ENCODE measurements around the gene THAP11. TPM values are rescaled to one million over a fixed set of nuclear protein-coding genes. Genes with fewer than 3 reads are reported as not detected.
"Not testable (repeated sequence)": the region's sequence is repeated elsewhere in the genome, so short reads cannot be mapped to it uniquely, and the experiment has no call there.

Gene THAP11
- total RNA-seq, 6 donors from 2014 or later, result 28.3 to 66.3 (median 34.3) TPM

DNA sequence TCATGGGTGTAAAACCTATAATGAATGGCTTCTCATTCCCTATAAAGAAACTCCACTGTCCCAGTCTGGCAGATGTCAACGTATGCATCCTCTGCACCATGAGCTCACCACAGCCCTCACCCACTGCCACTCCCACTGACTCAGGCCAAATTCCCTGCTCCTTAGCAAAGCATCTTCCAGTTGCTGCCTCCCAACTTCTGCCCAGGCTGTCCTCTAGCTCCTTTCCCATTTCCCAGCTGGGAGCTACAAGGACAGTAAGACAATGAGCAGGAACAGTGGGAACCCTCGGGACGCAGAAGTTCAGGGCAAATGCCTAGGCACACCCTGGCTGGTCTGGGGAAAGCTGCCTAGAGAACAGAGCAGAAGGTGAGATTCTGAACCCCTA is 9.1 kb upstream of the THAP11 start:
- H3K4me3 ChIP-seq, result peak overlapping the region; percentile 79 to 99 (median 88)
- peaks cover 5 to 42% (median 39%) of the 10 kb centered on the region in 4 donors for H3K36me3 ChIP-seq

DNA sequence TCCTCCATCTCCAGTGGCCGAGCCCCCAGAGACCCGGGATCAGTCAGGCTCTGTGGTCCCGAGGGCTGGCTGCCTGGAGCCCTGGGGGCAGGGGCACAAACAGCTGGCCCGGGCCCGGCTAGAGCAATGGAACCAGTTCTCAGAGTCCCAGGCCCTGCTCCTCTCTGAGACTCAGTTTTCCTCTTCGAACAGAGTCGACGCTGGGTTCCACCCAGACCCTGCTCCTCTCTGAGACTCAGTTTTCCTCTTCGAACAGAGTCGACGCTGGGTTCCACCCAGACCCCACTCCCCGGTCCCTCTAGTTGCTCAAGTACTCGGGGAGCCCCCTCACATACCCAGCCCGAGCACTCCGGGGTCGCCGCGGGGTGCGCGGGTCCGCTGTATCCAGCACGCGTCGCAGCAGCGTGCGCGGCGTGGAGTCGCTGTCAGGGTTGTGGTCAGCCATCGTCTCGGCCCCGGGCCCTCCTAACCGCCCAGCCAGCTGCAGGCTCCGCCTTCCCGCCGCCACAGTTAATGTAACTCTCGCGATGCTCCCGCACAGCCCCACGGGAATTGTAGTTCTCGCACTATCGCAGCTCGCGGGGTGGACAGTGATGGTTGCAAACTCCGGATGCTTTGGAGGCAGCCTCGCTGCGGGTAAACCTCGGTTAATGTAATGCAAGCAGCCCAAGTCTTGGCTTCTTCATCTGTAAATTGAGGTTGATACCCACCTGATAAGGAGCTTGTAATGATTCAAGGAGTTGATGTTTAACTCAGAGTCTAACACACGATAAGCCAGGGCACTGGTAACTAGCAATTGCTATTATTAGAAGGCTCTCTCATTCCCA is 8.5 kb upstream of the THAP11 start:
- peaks cover 5 to 36% (median 34%) of the 10 kb centered on the region in 4 donors for H3K36me3 ChIP-seq
- TF ChIP-seq POLR2A (IDR thresholded peaks at IDR 0.05) (peak in 3 of 4 donors; percentile 54 to 77 (median 65)), EP300 (IDR thresholded peaks at IDR 0.05) (no peak), POLR2AphosphoS5 (IDR thresholded peaks at IDR 0.05) (peak; percentile 66 to 81)
- TF ChIP-seq, protein P1, sequence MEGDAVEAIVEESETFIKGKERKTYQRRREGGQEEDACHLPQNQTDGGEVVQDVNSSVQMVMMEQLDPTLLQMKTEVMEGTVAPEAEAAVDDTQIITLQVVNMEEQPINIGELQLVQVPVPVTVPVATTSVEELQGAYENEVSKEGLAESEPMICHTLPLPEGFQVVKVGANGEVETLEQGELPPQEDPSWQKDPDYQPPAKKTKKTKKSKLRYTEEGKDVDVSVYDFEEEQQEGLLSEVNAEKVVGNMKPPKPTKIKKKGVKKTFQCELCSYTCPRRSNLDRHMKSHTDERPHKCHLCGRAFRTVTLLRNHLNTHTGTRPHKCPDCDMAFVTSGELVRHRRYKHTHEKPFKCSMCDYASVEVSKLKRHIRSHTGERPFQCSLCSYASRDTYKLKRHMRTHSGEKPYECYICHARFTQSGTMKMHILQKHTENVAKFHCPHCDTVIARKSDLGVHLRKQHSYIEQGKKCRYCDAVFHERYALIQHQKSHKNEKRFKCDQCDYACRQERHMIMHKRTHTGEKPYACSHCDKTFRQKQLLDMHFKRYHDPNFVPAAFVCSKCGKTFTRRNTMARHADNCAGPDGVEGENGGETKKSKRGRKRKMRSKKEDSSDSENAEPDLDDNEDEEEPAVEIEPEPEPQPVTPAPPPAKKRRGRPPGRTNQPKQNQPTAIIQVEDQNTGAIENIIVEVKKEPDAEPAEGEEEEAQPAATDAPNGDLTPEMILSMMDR (IDR thresholded peaks at IDR 0.05), result peak in 1 of 6 experiments; percentile 35
- H3K27ac ChIP-seq, result peak overlapping the region; percentile 68 to 83 (median 80)
- ATAC-seq (ENCODE audit: low FRiP score in 2 of 2) (peak; percentile 94 to 99), DNase-seq (peak; percentile 94 to 95)
- peaks cover 15 to 20% (median 16%) of the 10 kb centered on the region in 4 donors for H3K4me1 ChIP-seq
- peak overlapping the region; percentile 79 to 99 (median 88) for H3K4me3 ChIP-seq
- no peaks in the 10 kb centered on the region for H3K9me3 ChIP-seq
- 0 to 1% methylated on average over 21 to 49 of the region's 49 CpGs for WGBS, 2 donors
- H3K27me3 ChIP-seq, result no peaks in the 10 kb centered on the region

More for the DNA sequence above, 9.1 kb upstream of the THAP11 start:
- no peaks in the 10 kb centered on the region for H3K27me3 ChIP-seq
- no peaks in the 10 kb centered on the region for H3K9me3 ChIP-seq
- peak; percentile 3 to 71 for ATAC-seq (ENCODE audit: low FRiP score in 2 of 2)
- WGBS, 2 donors, result 0 to 2% methylated on average over 1 to 3 of the region's 3 CpGs
- H3K4me1 ChIP-seq, result peaks cover 15 to 20% (median 16%) of the 10 kb centered on the region in 4 donors
- TF ChIP-seq, protein P1 (IDR thresholded peaks at IDR 0.05), result no peak
- no peak for TF ChIP-seq POLR2A (IDR thresholded peaks at IDR 0.05)
- TF ChIP-seq POLR2AphosphoS5 (IDR thresholded peaks at IDR 0.05), result no peak
- TF ChIP-seq EP300 (IDR thresholded peaks at IDR 0.05), result no peak
- no peak for DNase-seq
- H3K27ac ChIP-seq, result peak overlapping the region; percentile 68 to 83 (median 80)

DNA sequence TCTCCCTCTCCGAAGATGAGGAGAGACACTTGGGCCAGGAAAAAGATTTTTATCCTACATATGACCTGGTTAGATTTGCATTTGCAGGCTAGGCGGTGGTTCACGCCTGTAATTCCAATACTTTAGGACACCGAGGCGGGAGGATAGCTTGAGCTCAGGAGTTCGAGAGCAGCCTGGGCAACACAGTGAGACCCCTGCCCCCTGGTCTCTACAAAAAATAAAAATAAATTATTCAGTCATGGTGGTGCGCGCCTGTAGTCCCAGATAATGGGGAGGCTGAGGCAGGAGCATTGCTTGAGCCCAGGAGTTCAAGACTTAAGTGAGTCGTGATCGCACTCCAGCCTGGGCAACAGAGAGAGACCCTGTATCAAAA is 7.9 kb upstream of the THAP11 start:
- Histone ChIP-seq H3K4me3 (peak overlapping the region in 3 of 4 donors; percentile 79 to 88 (median 87)), H3K9me3 (no peaks in the 10 kb centered on the region), H3K27me3 (no peaks in the 10 kb centered on the region), H3K27ac (peak overlapping the region in 3 of 4 donors; percentile 78 to 83 (median 82)), H3K36me3 (peaks cover 3 to 30% (median 28%) of the 10 kb centered on the region in 4 donors), H3K4me1 (peaks cover 15 to 20% (median 16%) of the 10 kb centered on the region in 4 donors)
- ATAC-seq (ENCODE audit: low FRiP score in 2 of 2) (no peak), DNase-seq (no peak)
- 82 to 88% methylated on average over 10 of the region's 10 CpGs for WGBS, 2 donors
- TF ChIP-seq, protein P1 (IDR thresholded peaks at IDR 0.05), result no peak
- TF ChIP-seq EP300 (IDR thresholded peaks at IDR 0.05) (no peak), POLR2A (IDR thresholded peaks at IDR 0.05) (no peak), POLR2AphosphoS5 (IDR thresholded peaks at IDR 0.05) (no peak)

DNA sequence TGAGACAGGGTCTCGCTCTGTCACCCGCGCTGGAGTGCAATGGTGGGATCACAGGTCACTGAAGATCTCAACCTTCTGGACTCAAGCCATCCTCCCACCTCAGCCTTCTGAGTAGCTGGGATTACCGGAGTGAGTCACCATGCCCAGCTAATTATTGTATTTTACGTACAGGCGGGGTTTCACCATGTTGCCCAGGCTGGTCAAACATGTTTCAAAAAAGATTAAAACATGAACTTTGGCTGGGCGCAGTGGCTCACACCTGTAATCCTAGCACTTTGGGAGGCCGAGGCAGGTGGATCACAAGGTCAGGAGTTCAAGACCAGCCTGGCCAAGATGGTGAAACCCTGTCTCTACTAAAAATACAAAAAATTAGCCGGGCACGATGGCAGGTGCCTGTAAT is 4.9 kb upstream of the THAP11 start:
- H3K9me3 ChIP-seq; H3K27ac ChIP-seq; H3K36me3 ChIP-seq; H3K27me3 ChIP-seq; DNase-seq; ATAC-seq (ENCODE audit: low FRiP score in 2 of 2); H3K4me3 ChIP-seq: not testable (repeated sequence)
- WGBS, 2 donors, result 92 to 98% methylated on average over 10 of the region's 10 CpGs
- peaks cover 16 to 25% (median 20%) of the 10 kb centered on the region in 4 donors for H3K4me1 ChIP-seq

DNA sequence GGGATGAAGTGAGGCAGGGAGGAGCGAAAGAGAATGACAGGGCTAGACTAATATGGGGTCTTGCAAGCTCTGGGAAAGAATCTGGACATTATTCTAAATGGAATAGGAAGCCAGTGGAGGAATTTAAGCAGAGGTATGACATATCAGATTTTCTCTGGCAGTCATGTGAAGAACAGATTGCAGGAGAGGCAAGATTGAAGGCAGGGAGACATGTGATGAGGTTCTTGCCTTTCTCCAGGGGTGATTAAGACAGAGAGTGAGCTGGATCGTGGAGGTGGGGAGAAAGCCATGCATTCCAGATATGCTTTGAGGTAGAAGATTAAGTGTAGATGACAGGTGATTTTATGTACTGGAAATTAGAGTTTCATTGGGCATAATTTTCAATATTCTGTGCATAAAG is 4.3 kb upstream of the THAP11 start:
- peaks cover 10 to 21% (median 13%) of the 10 kb centered on the region in 4 donors for H3K4me1 ChIP-seq
- ATAC-seq (ENCODE audit: low FRiP score in 2 of 2), result no peak
- no peak overlapping the region for H3K4me3 ChIP-seq
- no peaks in the 10 kb centered on the region for H3K9me3 ChIP-seq
- H3K36me3 ChIP-seq, result no peaks in the 10 kb centered on the region
- 89 to 93% methylated on average over 2 of the region's 2 CpGs for WGBS, 2 donors
- no peak for TF ChIP-seq EP300 (IDR thresholded peaks at IDR 0.05)
- TF ChIP-seq POLR2AphosphoS5 (IDR thresholded peaks at IDR 0.05), result no peak
- no peak for TF ChIP-seq POLR2A (IDR thresholded peaks at IDR 0.05)
- TF ChIP-seq, protein P1 (IDR thresholded peaks at IDR 0.05), result no peak
- H3K27ac ChIP-seq, result no peak overlapping the region
- H3K27me3 ChIP-seq, result no peaks in the 10 kb centered on the region
- DNase-seq, result no peak

Measured in upper lobe of left lung (tissue), 6 donors.